ENCODE measurements around the gene FAM234A. TPM values are rescaled to one million over a fixed set of nuclear protein-coding genes. Genes with fewer than 3 reads are reported as not detected.

Gene FAM234A
- total RNA-seq, 4 donors from 2014 or later: 108 to 223 (median 166) TPM

GRCh38 chr16:280552-280951, 45.9 kb downstream of the FAM234A start, which contains the start of gene ARHGDIG:
ARHGDIG (plus strand) TSS chr16:280591; CDS start chr16:280681, 90 bp downstream.
- no peaks in the 10 kb centered on the region for H3K36me3 ChIP-seq
- no peak within 1 kb of the TSS for H3K27ac ChIP-seq
- TF ChIP-seq POLR2A (IDR thresholded peaks at IDR 0.05) (no peak), CTCF (IDR thresholded peaks at IDR 0.05) (no peak)
- H3K9me3 ChIP-seq: no peaks in the 10 kb centered on the region
- no peak for DNase-seq
- peaks cover 0 to 27% (median 7%) of the 10 kb centered on the region in 4 donors for H3K4me1 ChIP-seq
- peaks cover 0 to 18% of the 10 kb centered on the region in 2 donors for H3K27me3 ChIP-seq
- H3K4me3 ChIP-seq: peak within 1 kb of the TSS in 2 of 4 donors; percentile 43 to 45

DNA sequence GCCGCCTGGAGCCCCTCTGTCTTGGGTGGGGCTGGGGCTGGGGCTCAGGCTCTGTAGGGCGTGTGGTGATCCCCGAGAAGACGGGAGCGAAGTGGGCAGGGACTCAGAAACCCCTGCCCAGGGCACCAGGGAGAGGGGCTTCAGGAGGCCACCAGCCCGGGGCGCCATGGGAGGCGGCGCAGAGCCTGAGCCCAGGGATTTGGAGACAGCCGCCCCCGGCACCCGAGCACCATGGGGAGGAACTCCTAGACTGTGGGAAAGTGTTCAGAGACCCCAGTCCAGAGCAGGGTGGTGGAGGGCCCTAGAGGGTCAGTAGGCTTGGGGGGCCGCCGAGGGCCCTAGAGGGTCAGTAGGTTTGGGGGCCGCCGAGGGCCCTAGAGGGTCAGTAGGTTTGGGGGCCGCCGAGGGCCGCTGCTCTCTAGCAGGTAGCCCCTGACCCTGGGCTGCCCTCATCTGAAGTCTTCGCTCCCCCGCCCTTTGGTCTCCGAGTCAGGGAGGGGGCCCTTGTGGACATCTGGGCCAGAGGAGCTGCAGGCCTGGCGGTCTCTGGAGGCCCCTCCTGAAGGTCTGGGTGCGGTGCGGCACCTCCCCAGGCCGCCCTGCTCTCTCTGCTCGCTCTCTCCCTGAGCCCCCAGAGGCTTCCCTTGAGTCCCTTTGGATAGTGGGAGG, 46.5 kb downstream of the FAM234A start:
- Histone ChIP-seq H3K36me3 (no peaks in the 10 kb centered on the region), H3K4me3 (peak overlapping the region in 2 of 4 donors; percentile 43 to 45), H3K9me3 (no peaks in the 10 kb centered on the region), H3K27me3 (peaks cover 0 to 18% of the 10 kb centered on the region in 2 donors), H3K27ac (no peak overlapping the region), H3K4me1 (peaks cover 0 to 25% (median 7%) of the 10 kb centered on the region in 4 donors)
- no peak for TF ChIP-seq POLR2A (IDR thresholded peaks at IDR 0.05)
- no peak for TF ChIP-seq CTCF (IDR thresholded peaks at IDR 0.05)
- no peak for DNase-seq

GRCh38 chr16:281660-282255, 47.1 kb downstream of the FAM234A start:
- peaks cover 0 to 18% of the 10 kb centered on the region in 2 donors for H3K27me3 ChIP-seq

DNA sequence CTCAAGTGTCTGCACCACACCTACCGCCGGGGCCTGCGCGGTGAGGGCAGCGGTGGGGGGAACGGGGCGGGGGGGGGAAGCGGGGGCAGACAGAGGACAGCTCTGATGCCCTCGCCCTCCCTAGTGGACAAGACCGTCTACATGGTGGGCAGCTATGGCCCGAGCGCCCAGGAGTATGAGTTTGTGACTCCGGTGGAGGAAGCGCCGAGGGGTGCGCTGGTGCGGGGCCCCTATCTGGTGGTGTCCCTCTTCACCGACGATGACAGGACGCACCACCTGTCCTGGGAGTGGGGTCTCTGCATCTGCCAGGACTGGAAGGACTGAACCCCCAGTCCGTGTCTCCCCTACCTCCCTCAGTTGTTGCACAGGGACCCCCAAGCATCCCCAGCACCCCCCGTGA, 47.9 kb downstream of the FAM234A start:
- H3K4me1 ChIP-seq: peaks cover 0 to 22% (median 7%) of the 10 kb centered on the region in 4 donors
- H3K36me3 ChIP-seq: peaks cover 0 to 1% (median 0%) of the 10 kb centered on the region in 3 donors
- DNase-seq: no peak
- no peak overlapping the region for H3K27ac ChIP-seq
- H3K4me3 ChIP-seq: no peak overlapping the region
- H3K27me3 ChIP-seq: peaks cover 0 to 18% of the 10 kb centered on the region in 2 donors
- H3K9me3 ChIP-seq: no peaks in the 10 kb centered on the region
- TF ChIP-seq CTCF (IDR thresholded peaks at IDR 0.05) (no peak), POLR2A (IDR thresholded peaks at IDR 0.05) (no peak)

More at GRCh38 chr16:281660-282255, 47.1 kb downstream of the FAM234A start:
- no peak overlapping the region for H3K27ac ChIP-seq
- no peak for DNase-seq
- H3K9me3 ChIP-seq: no peaks in the 10 kb centered on the region
- no peak overlapping the region for H3K4me3 ChIP-seq
- H3K4me1 ChIP-seq: peaks cover 0 to 22% (median 7%) of the 10 kb centered on the region in 4 donors
- TF ChIP-seq POLR2A (IDR thresholded peaks at IDR 0.05) (no peak), CTCF (IDR thresholded peaks at IDR 0.05) (no peak)
- no peaks in the 10 kb centered on the region for H3K36me3 ChIP-seq

DNA sequence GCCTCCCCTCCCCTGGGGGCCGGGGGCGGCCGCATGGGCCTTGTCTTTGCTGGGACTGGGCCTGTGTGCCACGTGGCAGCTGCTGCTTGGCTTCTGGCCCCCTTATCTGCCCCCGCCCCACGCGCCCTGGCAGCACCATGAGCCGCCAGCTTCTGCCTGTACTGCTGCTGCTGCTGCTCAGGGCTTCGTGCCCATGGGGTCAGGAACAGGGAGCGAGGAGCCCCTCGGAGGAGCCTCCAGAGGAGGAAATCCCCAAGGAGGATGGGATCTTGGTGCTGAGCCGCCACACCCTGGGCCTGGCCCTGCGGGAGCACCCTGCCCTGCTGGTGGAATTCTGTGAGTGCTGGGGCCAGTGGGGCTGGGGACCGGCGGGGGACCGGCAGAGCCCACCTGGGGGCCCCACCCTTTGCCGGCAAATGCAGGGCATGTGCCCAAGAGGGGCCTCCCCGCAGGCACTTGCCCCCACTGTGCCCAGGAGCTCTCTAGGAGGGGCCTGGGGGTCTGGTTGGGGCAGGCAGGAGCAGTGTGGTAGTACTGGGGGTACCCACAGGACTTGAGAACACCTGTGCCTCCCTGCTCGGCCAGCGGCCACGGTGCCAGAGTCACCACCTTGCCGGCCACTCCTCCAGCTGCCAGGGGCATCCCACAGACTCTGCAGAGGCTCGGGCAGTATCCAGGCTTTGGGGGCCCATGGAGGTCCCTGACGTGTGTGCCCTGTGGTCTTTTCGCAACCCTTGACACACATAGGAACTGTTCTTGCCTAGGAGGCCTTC, 48.6 kb downstream of the FAM234A start, which contains the start of gene PDIA2:
Gene PDIA2 (plus strand): TSS at position 132 of the 773 bp plus-strand sequence. CDS start 6 bp downstream, at position 138.
- TF ChIP-seq CTCF (IDR thresholded peaks at IDR 0.05): no peak
- no peak for TF ChIP-seq POLR2A (IDR thresholded peaks at IDR 0.05)
- DNase-seq: no peak
- H3K4me1 ChIP-seq: peaks cover 0 to 22% (median 7%) of the 10 kb centered on the region in 4 donors
- H3K4me3 ChIP-seq: no peak within 1 kb of the TSS
- no peaks in the 10 kb centered on the region for H3K9me3 ChIP-seq
- H3K27me3 ChIP-seq: peaks cover 0 to 18% of the 10 kb centered on the region in 2 donors
- no peak within 1 kb of the TSS for H3K27ac ChIP-seq
- peaks cover 0 to 8% (median 0%) of the 10 kb centered on the region in 3 donors for H3K36me3 ChIP-seq

All from Peyer's patch (tissue), 4 donors.